ENCODE measurements around the gene KLHL34.

KLHL34 gene

DNA sequence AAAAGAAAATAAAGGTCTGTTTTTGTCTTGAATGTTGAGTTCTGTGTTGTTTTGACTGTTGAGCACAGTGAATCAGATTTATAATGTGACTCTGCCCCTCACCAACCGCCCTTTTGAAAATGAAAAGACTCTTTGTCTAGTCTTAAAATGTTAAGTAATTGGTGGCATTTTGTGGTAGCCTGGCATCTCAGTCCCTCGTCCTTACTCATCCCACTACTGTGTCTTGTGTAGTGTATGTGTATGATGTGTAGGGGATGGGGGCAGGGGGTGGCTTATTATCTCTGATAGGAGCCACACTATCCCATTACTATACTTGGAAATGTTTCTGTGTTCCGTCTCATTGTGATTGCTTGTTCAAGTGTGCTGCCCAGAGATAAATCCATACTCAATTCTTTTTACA is 12.2 kb downstream of the KLHL34 start:
- no peak for DNase-seq

DNA sequence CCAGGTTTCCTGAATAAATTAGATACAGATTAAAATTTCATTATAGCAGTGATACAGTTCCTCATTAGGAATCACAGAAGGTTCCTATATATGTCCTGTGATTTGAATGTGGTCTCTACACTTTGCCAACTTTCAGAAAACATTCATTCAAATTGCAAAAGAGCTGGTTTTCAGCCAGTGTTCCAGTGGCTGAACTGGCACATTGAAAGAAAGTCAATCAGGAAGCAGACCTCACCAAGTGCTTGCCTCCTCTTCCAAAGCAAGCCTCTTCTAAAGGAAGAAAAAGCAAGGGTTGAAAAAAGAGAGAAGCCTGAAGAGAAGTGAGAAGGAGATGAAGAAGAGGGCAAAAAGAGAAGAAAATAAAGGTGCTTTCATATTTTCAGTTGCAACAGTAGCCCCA is 12.7 kb downstream of the KLHL34 start:
- DNase-seq = no peak

DNA sequence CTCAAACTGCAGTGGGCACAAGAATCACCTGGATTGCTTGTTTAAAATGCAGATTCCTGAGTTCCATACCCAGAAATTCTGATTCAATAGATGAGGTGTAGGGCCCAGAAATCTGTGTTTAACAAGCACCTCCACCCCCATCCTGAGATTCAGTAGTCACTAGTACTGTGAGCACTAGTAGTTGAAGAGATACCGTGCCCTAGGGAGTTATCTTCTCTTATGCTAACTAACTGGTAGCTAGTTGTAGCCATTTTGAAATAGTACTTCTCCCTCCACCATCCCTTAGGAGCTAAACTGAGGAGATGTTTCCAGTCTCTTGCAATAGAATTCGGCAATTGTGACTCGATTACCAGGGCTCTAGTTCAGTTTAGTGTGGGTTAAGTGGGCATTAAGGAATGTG is 18.4 kb downstream of the KLHL34 start:
- no peak for DNase-seq

DNA sequence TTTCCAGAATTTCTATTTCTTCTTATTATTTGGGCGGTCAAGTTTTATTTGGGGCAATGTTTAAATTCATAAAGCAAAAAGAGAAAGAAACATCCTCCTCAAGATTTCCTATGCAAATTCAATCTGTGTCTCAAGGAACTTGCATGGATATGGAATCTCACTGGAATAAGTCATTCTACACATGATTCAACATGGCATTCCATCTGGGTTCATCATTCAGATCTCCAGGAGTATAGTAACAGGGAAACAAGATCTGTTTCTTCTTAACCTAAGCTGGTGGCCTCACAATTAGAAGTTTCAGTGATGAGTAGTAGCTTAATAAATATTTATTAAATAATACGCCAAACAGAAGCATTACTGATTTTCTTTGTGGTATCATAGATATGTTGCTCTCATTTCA is 19.8 kb downstream of the KLHL34 start:
- DNase-seq = peak; percentile 64

DNA sequence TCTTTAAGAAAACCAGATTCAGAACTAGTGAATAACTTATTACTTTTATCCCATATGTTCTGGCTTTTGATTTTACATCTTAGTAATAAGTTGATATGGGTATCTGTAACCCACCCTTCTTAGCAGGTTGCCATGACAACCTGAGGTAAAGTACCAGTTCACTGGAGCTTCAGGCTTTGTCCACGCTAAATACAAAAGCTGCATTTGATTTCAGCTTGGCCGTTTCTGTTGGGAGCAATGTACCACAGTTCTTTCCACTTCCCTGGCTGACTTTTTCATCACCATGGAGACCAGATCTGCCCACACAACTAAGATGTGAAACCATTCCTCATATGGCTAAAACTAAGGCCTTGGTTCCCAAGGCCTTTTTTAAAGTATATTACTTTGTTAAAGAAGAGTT is 26.1 kb downstream of the KLHL34 start:
- no peak for DNase-seq

DNA sequence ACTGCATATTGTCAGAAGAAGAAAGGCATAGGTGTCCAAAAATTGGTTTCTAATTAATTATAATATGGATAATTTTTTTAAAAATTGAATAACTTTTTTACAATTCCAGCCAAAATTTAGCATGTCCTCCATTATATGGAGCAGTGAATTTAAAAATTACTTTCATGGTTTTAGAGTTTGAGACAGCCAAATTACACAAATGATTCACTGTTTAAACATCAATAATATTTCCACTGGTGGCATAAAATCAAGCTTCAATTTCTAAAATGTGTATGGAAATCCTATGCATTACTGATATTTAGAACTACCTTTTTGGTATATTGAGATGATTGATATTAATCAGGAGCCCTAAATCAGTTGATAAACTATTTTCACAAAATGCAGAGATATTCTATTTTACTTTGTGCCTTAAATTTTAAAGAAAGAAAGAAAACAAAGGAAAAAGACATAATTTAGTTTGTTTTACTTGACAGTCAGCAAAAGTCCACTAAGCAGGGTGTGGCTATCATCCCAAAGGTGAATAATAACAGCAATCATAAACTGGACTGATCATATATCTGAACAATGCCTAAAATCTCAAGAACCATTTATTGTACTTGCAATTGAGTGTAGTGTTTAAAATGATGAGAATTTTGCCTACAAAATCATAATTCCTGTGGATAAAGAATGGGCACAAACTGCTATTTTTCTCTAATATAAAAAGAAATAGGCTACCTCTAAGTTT is 34.2 kb downstream of the KLHL34 start:
- DNase-seq = no peak

DNA sequence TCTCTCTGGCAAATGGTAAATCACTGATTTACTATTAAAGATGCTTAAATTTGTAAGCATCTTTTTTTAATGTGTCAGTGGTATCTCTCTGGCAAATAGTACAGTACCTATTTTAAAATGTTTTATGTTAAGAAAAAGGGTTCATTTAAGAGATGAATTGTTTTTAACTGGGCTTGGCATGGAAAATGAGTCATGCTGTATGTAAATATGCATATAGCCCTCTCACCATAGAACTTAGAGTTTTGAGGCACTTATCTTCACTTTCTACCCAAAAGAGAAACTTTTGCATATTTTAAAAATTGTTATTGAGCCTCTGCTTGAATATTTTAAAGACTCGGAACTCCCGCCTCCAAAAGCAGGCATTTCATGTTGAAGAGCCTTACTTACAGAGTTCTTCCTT is 37.9 kb downstream of the KLHL34 start:
- DNase-seq = no peak

DNA sequence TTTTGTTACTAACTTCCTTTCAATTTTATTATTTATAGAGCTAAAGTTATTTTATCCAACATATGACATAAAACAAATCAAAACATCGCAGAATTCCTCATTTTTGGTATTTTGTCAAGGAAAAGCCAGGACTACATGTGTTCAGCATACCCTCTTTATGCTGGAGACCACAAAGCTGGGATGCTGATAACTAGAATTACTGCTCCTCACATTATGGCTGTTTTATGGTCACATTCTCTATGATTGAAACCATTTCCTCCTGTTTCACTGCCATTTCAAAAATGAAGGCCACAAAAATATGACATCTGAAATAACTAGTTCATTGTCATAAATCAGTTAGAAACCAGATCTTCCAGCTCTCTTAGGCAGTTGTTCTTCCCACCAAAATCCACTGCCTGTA is 41.7 kb downstream of the KLHL34 start:
- DNase-seq = no peak

DNA sequence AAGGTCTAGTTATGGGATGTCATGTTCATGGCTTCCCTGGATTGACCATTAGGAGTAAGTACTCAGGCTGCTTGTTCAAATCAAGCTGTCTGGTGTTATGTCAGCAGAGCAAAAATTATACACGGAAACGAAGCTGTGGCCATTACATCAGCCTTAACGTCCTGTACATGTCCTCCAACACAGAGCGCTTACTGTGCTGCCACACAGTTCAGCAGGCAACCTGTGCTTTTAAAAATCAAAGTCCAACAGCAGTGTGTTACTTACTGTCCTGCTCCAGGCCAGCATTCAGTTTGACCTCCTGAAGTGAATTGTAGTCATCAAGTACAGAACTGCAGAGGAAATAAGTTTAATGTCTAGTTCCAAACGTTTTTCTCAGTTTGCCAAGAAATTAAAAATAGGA is 46.0 kb downstream of the KLHL34 start:
- no peak for DNase-seq

DNA sequence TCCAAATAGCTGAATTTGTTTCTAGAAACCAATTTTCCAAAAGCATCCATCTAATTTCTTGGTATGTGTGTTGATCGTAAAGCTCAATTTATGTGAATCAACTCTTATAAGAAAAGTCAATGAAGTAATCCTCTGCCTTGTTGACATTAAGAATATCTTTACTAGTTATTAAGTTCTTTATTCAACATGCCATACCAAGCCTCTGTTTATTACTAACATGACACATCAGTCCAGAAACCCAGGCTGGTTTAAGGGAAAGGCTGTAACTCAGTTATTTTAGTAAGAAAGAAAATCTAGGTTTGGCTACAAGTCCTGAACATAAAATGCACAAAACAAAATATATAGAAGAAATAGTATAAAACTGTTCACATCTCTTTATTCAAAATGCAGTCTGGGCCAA is 48.0 kb downstream of the KLHL34 start:
- no peak for DNase-seq

DNA sequence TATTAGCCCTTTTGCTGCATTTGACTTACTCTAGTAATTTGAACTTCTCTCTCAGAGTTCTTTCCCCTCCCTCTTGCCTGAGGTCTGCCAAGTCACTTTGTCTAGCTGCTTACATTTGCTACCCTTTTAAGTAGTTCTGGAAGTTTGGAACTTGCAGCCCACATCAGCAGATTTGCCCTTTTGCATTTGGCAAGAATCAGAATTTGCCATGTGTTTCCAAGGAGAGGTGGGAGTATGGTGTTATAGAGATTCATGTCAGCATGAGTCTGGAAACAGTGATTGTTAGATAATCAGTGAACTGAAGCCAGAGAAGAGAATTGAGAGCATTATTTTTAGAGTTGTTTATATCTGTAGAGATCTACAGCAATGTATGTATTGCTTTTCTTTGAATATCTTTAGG is 52.1 kb downstream of the KLHL34 start:
- no peak for DNase-seq

All from HCEC 1CT (cell line).